Neutrophil (primary cell): ENCODE data around the gene OR11A1.

Source experiments
- H3K27ac ChIP-seq: fragments of 200-600 bp; sonication (generic); 2 replicates; pipeline ENCODE4 v1.5.1; 2016; ENCODE audit warnings: mild to moderate bottlenecking, moderate library complexity
- H3K27me3 ChIP-seq: fragments of 200-600 bp; sonication (generic); 2 replicates; pipeline ENCODE4 v1.6.0; 2016; ENCODE audit warnings: mild to moderate bottlenecking
- H3K36me3 ChIP-seq: fragments of 200-600 bp; sonication (generic); 2 replicates; pipeline ENCODE4 v1.5.1; 2017
- H3K4me1 ChIP-seq, 2 experiments: fragments of 200-600 bp in 1 of 2; sonication (generic) in 1 of 2; 1 replicate in 1 of 2; 2 replicates in 1 of 2; pipeline versions ENCODE4 v1.5.1 to v1.6.1; 2013 to 2016; ENCODE audit warnings: low read depth in 1 of 2, low read length in 1 of 2, mild to moderate bottlenecking in 1 of 2, moderate library complexity in 1 of 2; ENCODE audit not compliant: control insufficient read depth in 1 of 2, insufficient read depth in 1 of 2
- H3K4me3 ChIP-seq, 2 experiments: fragments of 200-600 bp in 1 of 2; sonication (generic) in 1 of 2; 1 replicate in 1 of 2; 2 replicates in 1 of 2; pipeline ENCODE4 v1.5.1; 2013 to 2016; ENCODE audit warnings: low read depth in 1 of 2, low read length in 1 of 2, mild to moderate bottlenecking in 1 of 2, moderate library complexity in 1 of 2
- H3K9me3 ChIP-seq: fragments of 200-600 bp; sonication (generic); 2 replicates; pipeline ENCODE4 v1.5.1; 2016
- TF ChIP-seq, protein P1 (sequence below): fragments of 200-600 bp; sonication (generic); IDR thresholded peaks from 2 replicates; pipeline ENCODE4 v1.5.1; 2016; ENCODE audit warnings: antibody characterized with exemption

The OR11A1 gene

DNA sequence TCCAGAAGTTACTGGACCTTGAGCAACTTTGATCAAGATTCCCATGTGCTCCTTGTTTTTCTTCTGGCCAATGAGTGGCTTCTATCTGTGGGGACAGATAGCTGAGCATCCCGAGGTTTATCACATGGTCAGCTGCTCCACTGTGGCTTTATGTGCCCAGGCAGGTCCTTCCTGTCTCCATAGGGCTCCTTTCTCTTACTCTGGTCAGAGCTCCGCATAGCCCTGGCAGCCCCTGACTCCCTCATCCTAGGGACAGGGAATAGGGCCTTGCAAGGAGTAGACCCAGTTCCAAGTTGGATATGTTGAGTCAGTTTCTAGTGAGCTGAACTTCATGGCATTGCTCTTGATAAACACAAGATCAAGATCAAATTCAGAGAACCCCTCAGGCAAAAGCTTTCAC lies 37.3 kb upstream of the OR11A1 start:
- H3K36me3 ChIP-seq = no peaks in the 10 kb centered on the region
- H3K9me3 ChIP-seq = no peaks in the 10 kb centered on the region
- H3K27me3 ChIP-seq = no peaks in the 10 kb centered on the region
- H3K27ac ChIP-seq = no peak overlapping the region
- no peak overlapping the region for H3K4me3 ChIP-seq
- H3K4me1 ChIP-seq = peaks cover 7 to 8% of the 10 kb centered on the region in 2 experiments
- TF ChIP-seq, protein P1, sequence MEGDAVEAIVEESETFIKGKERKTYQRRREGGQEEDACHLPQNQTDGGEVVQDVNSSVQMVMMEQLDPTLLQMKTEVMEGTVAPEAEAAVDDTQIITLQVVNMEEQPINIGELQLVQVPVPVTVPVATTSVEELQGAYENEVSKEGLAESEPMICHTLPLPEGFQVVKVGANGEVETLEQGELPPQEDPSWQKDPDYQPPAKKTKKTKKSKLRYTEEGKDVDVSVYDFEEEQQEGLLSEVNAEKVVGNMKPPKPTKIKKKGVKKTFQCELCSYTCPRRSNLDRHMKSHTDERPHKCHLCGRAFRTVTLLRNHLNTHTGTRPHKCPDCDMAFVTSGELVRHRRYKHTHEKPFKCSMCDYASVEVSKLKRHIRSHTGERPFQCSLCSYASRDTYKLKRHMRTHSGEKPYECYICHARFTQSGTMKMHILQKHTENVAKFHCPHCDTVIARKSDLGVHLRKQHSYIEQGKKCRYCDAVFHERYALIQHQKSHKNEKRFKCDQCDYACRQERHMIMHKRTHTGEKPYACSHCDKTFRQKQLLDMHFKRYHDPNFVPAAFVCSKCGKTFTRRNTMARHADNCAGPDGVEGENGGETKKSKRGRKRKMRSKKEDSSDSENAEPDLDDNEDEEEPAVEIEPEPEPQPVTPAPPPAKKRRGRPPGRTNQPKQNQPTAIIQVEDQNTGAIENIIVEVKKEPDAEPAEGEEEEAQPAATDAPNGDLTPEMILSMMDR = no peak

DNA sequence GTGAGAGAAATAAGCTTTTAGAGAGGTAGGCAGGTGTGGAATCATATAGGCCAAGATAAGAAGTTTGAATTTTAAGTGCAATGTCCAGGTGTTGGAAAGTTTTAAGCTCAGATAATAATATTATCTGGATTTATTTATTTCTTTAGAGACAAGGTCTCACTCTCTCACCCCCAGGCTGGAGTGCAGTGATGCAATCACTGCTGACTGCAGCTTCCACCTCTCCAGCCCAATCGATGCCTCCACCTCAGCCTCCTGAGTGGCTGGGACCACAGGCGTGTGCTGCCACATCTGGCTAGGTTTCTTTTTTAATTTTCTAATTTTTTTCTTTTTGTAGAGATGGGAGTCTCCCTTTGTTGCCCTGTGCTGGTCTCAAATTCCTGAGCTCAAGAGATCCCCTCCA lies 36.4 kb upstream of the OR11A1 start:
- no peak overlapping the region for H3K27ac ChIP-seq
- H3K9me3 ChIP-seq = no peaks in the 10 kb centered on the region
- H3K4me1 ChIP-seq = peaks cover 7 to 8% of the 10 kb centered on the region in 2 experiments
- no peak overlapping the region for H3K4me3 ChIP-seq
- H3K27me3 ChIP-seq = no peaks in the 10 kb centered on the region
- no peaks in the 10 kb centered on the region for H3K36me3 ChIP-seq
- TF ChIP-seq, protein P1 = no peak

DNA sequence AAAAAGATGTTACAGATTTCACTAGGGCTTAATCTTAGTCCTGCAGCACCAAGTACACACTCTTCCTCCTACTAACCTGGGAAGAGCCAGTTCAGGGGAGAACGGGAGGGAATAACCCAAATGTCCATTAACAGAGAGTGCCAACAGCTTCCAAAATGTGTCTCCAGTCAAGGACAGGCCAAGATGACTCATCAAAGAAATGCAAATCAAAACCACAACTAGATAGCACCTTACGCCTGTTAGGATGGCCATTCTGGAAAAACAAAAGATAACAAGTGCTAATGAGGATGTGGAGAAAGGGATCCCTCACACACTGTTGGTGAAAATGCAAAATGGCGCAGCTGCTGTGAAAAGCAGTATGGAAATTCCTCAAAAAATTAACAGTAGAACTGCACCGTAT lies 34.7 kb upstream of the OR11A1 start:
- no peak overlapping the region for H3K4me3 ChIP-seq
- H3K9me3 ChIP-seq = no peaks in the 10 kb centered on the region
- H3K27me3 ChIP-seq = no peaks in the 10 kb centered on the region
- no peaks in the 10 kb centered on the region for H3K36me3 ChIP-seq
- H3K4me1 ChIP-seq = peaks cover 7 to 8% of the 10 kb centered on the region in 2 experiments
- TF ChIP-seq, protein P1 = no peak
- H3K27ac ChIP-seq = no peak overlapping the region

DNA sequence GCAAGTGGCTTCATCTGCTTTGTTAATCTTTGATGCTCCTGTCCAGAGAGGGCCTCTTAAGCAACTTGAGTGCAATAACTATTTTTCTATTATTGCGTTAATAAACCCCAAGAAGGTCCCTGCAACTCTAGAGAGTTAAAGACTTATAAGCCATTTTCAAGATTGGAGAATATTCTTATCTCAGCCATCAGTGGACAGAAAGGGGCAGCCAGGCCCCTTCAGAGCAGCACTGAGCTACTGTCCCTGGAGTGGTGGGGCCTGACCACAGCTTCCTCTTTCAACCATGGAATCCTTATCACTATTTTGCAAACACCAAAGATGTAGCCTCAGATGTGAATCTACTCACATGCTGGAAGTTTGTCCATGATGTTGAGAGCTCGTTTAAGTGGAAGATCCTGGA lies 33.7 kb upstream of the OR11A1 start:
- Histone ChIP-seq H3K27me3 (no peaks in the 10 kb centered on the region), H3K27ac (no peak overlapping the region), H3K9me3 (no peaks in the 10 kb centered on the region), H3K4me1 (peaks cover 7 to 8% of the 10 kb centered on the region in 2 experiments), H3K4me3 (no peak overlapping the region), H3K36me3 (no peaks in the 10 kb centered on the region)
- TF ChIP-seq, protein P1 = no peak

DNA sequence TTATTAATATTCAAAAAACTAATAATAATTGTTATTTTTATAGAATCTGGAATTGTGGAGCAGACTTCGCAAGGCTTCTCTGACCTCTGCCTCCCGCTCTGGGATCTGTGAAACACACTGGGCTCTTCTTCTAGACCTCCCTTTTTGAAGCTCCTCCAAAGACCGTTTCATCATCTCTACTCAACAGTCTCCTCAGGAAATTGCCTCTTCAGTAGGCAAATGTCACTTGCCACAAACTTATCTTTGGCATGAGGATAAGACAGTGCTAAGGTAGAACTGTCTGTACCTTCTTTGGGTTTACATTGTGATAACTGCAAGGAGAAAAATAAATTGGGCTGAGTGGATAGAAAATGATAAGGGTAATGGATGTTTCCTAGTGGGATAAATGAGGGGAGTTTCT lies 33.2 kb upstream of the OR11A1 start:
- Histone ChIP-seq H3K4me3 (no peak overlapping the region), H3K36me3 (no peaks in the 10 kb centered on the region), H3K27me3 (no peaks in the 10 kb centered on the region), H3K9me3 (no peaks in the 10 kb centered on the region), H3K4me1 (peaks cover 7 to 8% of the 10 kb centered on the region in 2 experiments), H3K27ac (no peak overlapping the region)
- TF ChIP-seq, protein P1 = no peak

DNA sequence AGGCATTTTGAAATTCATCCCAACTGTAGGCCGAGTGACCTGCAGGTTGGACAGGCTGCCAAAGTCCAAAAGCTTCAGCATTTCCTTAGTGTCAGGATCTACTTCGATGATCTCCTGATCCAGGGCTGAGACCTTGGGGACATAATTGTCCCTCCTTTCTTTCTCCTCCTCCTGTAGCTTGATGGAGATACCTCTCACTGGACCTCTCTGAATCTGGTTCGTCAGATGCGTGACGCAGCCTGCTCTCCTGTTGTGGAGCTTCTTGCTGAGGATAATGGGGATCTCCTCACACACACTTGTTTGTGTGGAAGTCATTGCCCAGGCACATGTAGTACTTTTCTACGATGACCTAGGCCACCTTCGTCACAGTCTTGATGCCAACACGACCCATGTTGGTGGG lies 32.4 kb upstream of the OR11A1 start:
- Histone ChIP-seq H3K27me3 (no peaks in the 10 kb centered on the region), H3K36me3 (no peaks in the 10 kb centered on the region), H3K9me3 (no peaks in the 10 kb centered on the region), H3K27ac (no peak overlapping the region), H3K4me3 (no peak overlapping the region), H3K4me1 (peaks cover 7 to 8% of the 10 kb centered on the region in 2 experiments)
- TF ChIP-seq, protein P1 = no peak
